Endothelial cell of umbilical vein (primary cell): Measurements from ENCODE around the gene KLC4. TPM values are rescaled to one million over a fixed set of nuclear protein-coding genes. Genes with fewer than 3 reads are reported as not detected.

ENCODE experiments used
- BruUV-seq: library from RNA; stranded (reverse); fragments of 400-500 nt; replicated peaks from 2 replicates; lab custom pipeline; 2021; lab: Mats Ljungman, UMichigan
- CTCF ChIA-PET: fragments of 300-600, 350-600 bp; sonication (Branson Sonifier 250); formaldehyde crosslinking; loops from one replicate; lab custom pipeline; 2021; ENCODE audit warnings: antibody characterized with exemption, inconsistent platforms; lab: Charles Lee
- POLR2A ChIA-PET: fragments of 300-600, 350-600 bp; sonication (Branson Sonifier 250); formaldehyde crosslinking; loops from one replicate; lab custom pipeline; 2021; ENCODE audit warnings: antibody characterized with exemption, inconsistent platforms; lab: Charles Lee
- DNase-seq: peaks from one replicate; pipeline ENCODE4 v3.0.0-alpha.2; 2011; ENCODE audit warnings: low read depth, low spot score
- FAIRE-seq: peaks from 2 replicates; lab custom pipeline; 2011; peaks lifted over from hg19 to GRCh38; lab: Jason Lieb, UNC
- H2AFZ ChIP-seq: 2 replicates; pipeline ENCODE4 v1.6.0; 2012; ENCODE audit warnings: low read depth, low read length, control low read depth, inconsistent platforms
- H3K27ac ChIP-seq: 2 replicates; pipeline ENCODE4 v1.5.1; 2011; ENCODE audit warnings: low read depth, mild to moderate bottlenecking, control low read depth, low read length, moderate library complexity; ENCODE audit not compliant: insufficient read depth
- H3K27me3 ChIP-seq, 2 experiments: 2 replicates each; pipeline versions ENCODE4 v1.6.0 to v1.6.1; 2011; ENCODE audit warnings: low read length in 2 of 2, mixed read lengths in 1 of 2; ENCODE audit not compliant: control insufficient read depth in 2 of 2, insufficient read depth in 2 of 2
- H3K36me3 ChIP-seq, 2 experiments: 2 replicates in 1 of 2; 3 replicates in 1 of 2; pipeline ENCODE4 v1.5.1; 2011; ENCODE audit warnings: low read length in 2 of 2, mild to moderate bottlenecking in 1 of 2, moderate library complexity in 1 of 2; ENCODE audit not compliant: control insufficient read depth in 2 of 2, insufficient read depth in 2 of 2; ENCODE audit errors: extremely low read depth in 1 of 2
- H3K4me1 ChIP-seq: 3 replicates; pipeline ENCODE4 v1.5.1; 2011; ENCODE audit warnings: mild to moderate bottlenecking, low read length; ENCODE audit not compliant: control insufficient read depth, insufficient read depth; ENCODE audit errors: extremely low read depth
- H3K4me2 ChIP-seq: 2 replicates; pipeline ENCODE4 v1.6.1; 2011; ENCODE audit warnings: low read length, control low read depth, mixed read lengths; ENCODE audit not compliant: insufficient read depth
- H3K4me3 ChIP-seq, 3 experiments: fragments of 200-600 bp in 1 of 3; sonication (generic), shearing (Covaris generic) in 1 of 3; replicated peaks in 1 of 3; 2 replicates each; pipeline ENCODE4 v1.5.1; 2011 to 2016; ENCODE audit warnings: control low read depth in 3 of 3, low read length in 3 of 3, mild to moderate bottlenecking in 2 of 3, inconsistent platforms in 1 of 3, low read depth in 1 of 3, moderate library complexity in 1 of 3; ENCODE audit not compliant: insufficient read depth in 1 of 3
- H3K79me2 ChIP-seq: 2 replicates; pipeline ENCODE4 v1.6.0; 2012; ENCODE audit warnings: low read length, inconsistent platforms; ENCODE audit not compliant: control insufficient read depth, insufficient read depth
- H3K9ac ChIP-seq: replicated peaks from 2 replicates; pipeline ENCODE3; 2011; ENCODE audit warnings: low read length, control low read depth; ENCODE audit not compliant: insufficient read depth; ENCODE audit errors: extremely low read depth
- H3K9me1 ChIP-seq: replicated peaks from 3 replicates; pipeline ENCODE4 v1.6.0; 2011; ENCODE audit warnings: mild to moderate bottlenecking, low read length; ENCODE audit not compliant: control insufficient read depth, insufficient read depth; ENCODE audit errors: extremely low read depth
- H3K9me3 ChIP-seq: replicated peaks from 2 replicates; pipeline ENCODE4 v1.5.1; 2012; ENCODE audit warnings: low read length, inconsistent platforms; ENCODE audit not compliant: control insufficient read depth, insufficient read depth
- H4K20me1 ChIP-seq: replicated peaks from 2 replicates; pipeline ENCODE3; 2011; ENCODE audit warnings: mild to moderate bottlenecking, low read length; ENCODE audit not compliant: control insufficient read depth, insufficient read depth; ENCODE audit errors: extremely low read depth
- CTCF ChIP-seq, 2 donors: IDR thresholded peaks; 1 replicate in 1 of 2; 2 replicates in 1 of 2; pipeline ENCODE4 v1.5.1; 2011; ENCODE audit warnings: low read length in 2 of 2, mild to moderate bottlenecking in 2 of 2, moderate library complexity in 2 of 2, control low read depth in 1 of 2, inconsistent platforms in 1 of 2, low read depth in 1 of 2; ENCODE audit not compliant: insufficient read depth in 1 of 2; ENCODE audit errors: extremely low read depth in 1 of 2
- EZH2 ChIP-seq: IDR thresholded peaks from 2 replicates; pipeline ENCODE4 v1.6.1; 2012; ENCODE audit warnings: borderline replicate concordance, low read depth, mild to moderate bottlenecking, moderate library complexity, low read length, inconsistent platforms; ENCODE audit not compliant: severe bottlenecking
- FOS ChIP-seq: IDR thresholded peaks from 2 replicates; pipeline ENCODE4 v1.6.1; 2011; ENCODE audit warnings: mild to moderate bottlenecking, low read length, moderate library complexity, borderline replicate concordance; ENCODE audit not compliant: insufficient read depth
- GATA2 ChIP-seq: IDR thresholded peaks from 2 replicates; pipeline ENCODE4 v1.7.0; 2011; ENCODE audit warnings: low read depth, mild to moderate bottlenecking, moderate library complexity, mixed read lengths, low read length; ENCODE audit not compliant: insufficient read length, insufficient read depth
- JUN ChIP-seq: IDR thresholded peaks from 2 replicates; pipeline ENCODE4 v1.6.1; 2011; ENCODE audit warnings: borderline replicate concordance, low read depth; ENCODE audit not compliant: insufficient read length, insufficient read depth
- MYC ChIP-seq: IDR thresholded peaks from one replicate; pipeline ENCODE4 v1.6.1; 2011; ENCODE audit warnings: mild to moderate bottlenecking, low read depth, low read length
- POLR2A ChIP-seq: IDR thresholded peaks from 2 replicates; pipeline ENCODE4 v1.6.1; 2012; ENCODE audit warnings: low read depth, mild to moderate bottlenecking, control low read depth, low read length
- POLR2AphosphoS5 ChIP-seq: IDR thresholded peaks from 2 replicates; pipeline ENCODE4 v1.6.1; 2012; ENCODE audit warnings: low read depth, mild to moderate bottlenecking, control low read depth, low read length, moderate library complexity; ENCODE audit not compliant: insufficient read depth
- dilution Hi-C: fragments of 300-500 bp; cut with MboI; formaldehyde crosslinking; loops from one replicate; pipeline ENCODE4 v1.15.0; 2019; ENCODE audit warnings: low sequenced_read_pairs; ENCODE audit not compliant: extremely low pct_ligation_motif_present
- intact Hi-C: fragments of 100-400 bp; cut with micrococcal nuclease; formaldehyde crosslinking; loops from one replicate; pipeline ENCODE4 v1.10.0; 2022
- polyA plus RNA-seq, 4 experiments: library from polyadenylated mRNA; depleted of rRNA in 3 of 4; stranded (reverse) in 3 of 4; unstranded in 1 of 4; fragments of >200 nt; gene quantifications; 2 replicates each; pipeline versions ENCODE4 v1.2.1 to v1.2.3, GENCODE V29; 2011 to 2012; ENCODE audit warnings: missing spikeins in 1 of 4
- total RNA-seq: library from RNA; stranded (reverse); gene quantifications from 2 replicates; pipeline ENCODE4 v1.2.3, GENCODE V29; 2021
- TF ChIP-seq, protein P1 (sequence below): IDR thresholded peaks from 2 replicates; pipeline ENCODE4 v1.6.1; 2011; ENCODE audit not compliant: insufficient read depth, insufficient read length

Gene KLC4
- total and polyA plus RNA-seq, 2 donors (not counting 3 experiments of a cell fraction or from before 2014, with no cell fraction given), result 17.7 to 26.8 TPM

- Histone ChIP-seq H3K9me1 (no peaks in the 10 kb centered on the region), H3K4me1 (peaks cover 15% of the 10 kb centered on the region), H2AFZ (peak overlapping the region; percentile 94), H3K9me3 (no peaks in the 10 kb centered on the region), H4K20me1 (no peaks in the 10 kb centered on the region), H3K9ac (peak overlapping the region; percentile 69), H3K36me3 (no peaks in the 10 kb centered on the region), H3K4me2 (peak overlapping the region; percentile 92), H3K27me3 (no peaks in the 10 kb centered on the region), H3K27ac (peak overlapping the region; percentile 91), H3K79me2 (peaks cover 12% of the 10 kb centered on the region), H3K4me3 (peak overlapping the region; percentile 68 to 96 (median 94))
- TF ChIP-seq JUN (no peak), MYC (no peak), FOS (no peak), POLR2AphosphoS5 (no peak), GATA2 (no peak), POLR2A (no peak), EZH2 (no peak), CTCF (IDR thresholded peaks at IDR 0.05; ENCODE audit: extremely low read depth in 1 of 2, insufficient read depth in 1 of 2, low read depth in 1 of 2, low read length in 2 of 2) (no peak)
- TF ChIP-seq, protein P1, sequence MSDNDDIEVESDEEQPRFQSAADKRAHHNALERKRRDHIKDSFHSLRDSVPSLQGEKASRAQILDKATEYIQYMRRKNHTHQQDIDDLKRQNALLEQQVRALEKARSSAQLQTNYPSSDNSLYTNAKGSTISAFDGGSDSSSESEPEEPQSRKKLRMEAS, result no peak
- no peak for DNase-seq
- FAIRE-seq, result no peak
- CTCF ChIA-PET, result interaction anchor here (0.6 to 1.8 kb wide), 6 partner anchors 17 to 110 kb away, joined by 3 to 8 read pairs (median 4); partner anchors contain the start of gene PEX6
- no TSS peak for BruUV-seq
- dilution Hi-C loops, result no loop called here
- intact Hi-C loops, result no loop called here
- POLR2A ChIA-PET, result interaction anchor here (1.1 to 1.5 kb wide), 2 partner anchors 46 to 76 kb away, joined by 3 to 9 read pairs; partner anchors contain the start of genes KLHDC3, MEA1 and PPP2R5D
Observed at GRCh38 chr6:43060034-43060754, 763 bp downstream of the KLC4 start.
